Measurements from ENCODE around the gene KCNJ16. TPM values are rescaled to one million over a fixed set of nuclear protein-coding genes. Genes with fewer than 3 reads are reported as not detected.

KCNJ16 gene
- polyA plus RNA-seq, 2 of the 4 experiments (the other 2 are of a cell fraction), result 0.87 to 1.6 TPM

- no peaks in the 10 kb centered on the region for H3K9me3 ChIP-seq
- no peak for DNase-seq (ENCODE audit: low read depth in 1 of 2, low spot score in 1 of 2)
- ATAC-seq, result no peak
- FAIRE-seq, result no peak
- no peak overlapping the region for H3K27ac ChIP-seq
- WGBS (ENCODE audit: missing lambda C conversion rate), result 16% methylated on average over 2 of the region's 2 CpGs
- H3K4me3 ChIP-seq, result no peak overlapping the region
- H3K4me2 ChIP-seq, result no peak overlapping the region
- TF ChIP-seq FOXS1 (CRISPR knock-in tag; IDR thresholded peaks at IDR 0.05) (no peak), RAD21 (conservative IDR thresholded peaks at IDR 0.05 in 1 of 2, IDR thresholded peaks at IDR 0.05 in 1 of 2) (no peak), RFX5 (IDR thresholded peaks at IDR 0.05) (no peak), ZNF302 (CRISPR knock-in tag; IDR thresholded peaks at IDR 0.05) (no peak), RCOR1 (IDR thresholded peaks at IDR 0.05; ENCODE audit: low read depth, low read length) (no peak), CEBPB (IDR thresholded peaks at IDR 0.05) (no peak), POLR2A (IDR thresholded peaks at IDR 0.05; ENCODE audit: low read length) (no peak), JUNB (IDR thresholded peaks at IDR 0.05) (no peak), ESRRA (IDR thresholded peaks at IDR 0.05; ENCODE audit: borderline replicate concordance, low read length) (no peak)
- no peaks in the 10 kb centered on the region for H3K4me1 ChIP-seq
- ChIA-PET POLR2A (no interaction called here), CTCF (interaction anchor here (1.1 kb wide), 1 partner anchor 13 kb away, joined by 3 read pairs; no protein-coding TSS in a partner anchor)
Observed at GRCh38 chr17:70098030-70098429, 23.0 kb downstream of the KCNJ16 start.

- H3K4me2 ChIP-seq, result no peak overlapping the region
- POLR2A ChIA-PET, result no interaction called here
- H3K4me1 ChIP-seq, result no peaks in the 10 kb centered on the region
- TF ChIP-seq BCL3 (IDR thresholded peaks at IDR 0.05), result no peak
- TF ChIP-seq RFX5 (IDR thresholded peaks at IDR 0.05), result no peak
- peak; percentile 90 for TF ChIP-seq MAFK (IDR thresholded peaks at IDR 0.05; ENCODE audit: partially characterized antibody)
- FAIRE-seq (no peak), ATAC-seq (no peak), DNase-seq (ENCODE audit: low read depth in 1 of 2, low spot score in 1 of 2) (no peak)
- no peak overlapping the region for H3K27ac ChIP-seq
- 74% methylated on average over 3 of the region's 3 CpGs for WGBS (ENCODE audit: missing lambda C conversion rate)
- H3K4me3 ChIP-seq, result no peak overlapping the region
- CTCF ChIA-PET, result no interaction called here
- no peaks in the 10 kb centered on the region for H3K9me3 ChIP-seq
Observed at GRCh38 chr17:70099294-70099693, 24.3 kb downstream of the KCNJ16 start.

GRCh38 chr17:70099884-70100283 is 24.9 kb downstream of the KCNJ16 start:
- POLR2A ChIA-PET, result no interaction called here
- TF ChIP-seq POLR2A (IDR thresholded peaks at IDR 0.05; ENCODE audit: low read length) (no peak), ZNF302 (CRISPR knock-in tag; IDR thresholded peaks at IDR 0.05) (no peak), MYC (IDR thresholded peaks at IDR 0.05; ENCODE audit: borderline replicate concordance, low read length) (no peak), ZSCAN20 (CRISPR knock-in tag; IDR thresholded peaks at IDR 0.05) (no peak), E2F6 (IDR thresholded peaks at IDR 0.05; ENCODE audit: borderline replicate concordance, low read depth) (no peak), CHD4 (IDR thresholded peaks at IDR 0.05; ENCODE audit: borderline replicate concordance) (no peak), RARB (CRISPR knock-in tag; IDR thresholded peaks at IDR 0.05) (no peak), KDM5A (IDR thresholded peaks at IDR 0.05) (no peak)
- no peak overlapping the region for H3K27ac ChIP-seq
- 68% methylated on average over 5 of the region's 5 CpGs for WGBS (ENCODE audit: missing lambda C conversion rate)
- CTCF ChIA-PET, result interaction anchor here (1.2 to 1.4 kb wide), 2 partner anchors 11 to 12 kb away, joined by 3 read pairs; no protein-coding TSS in a partner anchor
- ATAC-seq (no peak), DNase-seq (ENCODE audit: low read depth in 1 of 2, low spot score in 1 of 2) (no peak), FAIRE-seq (no peak)
- no peaks in the 10 kb centered on the region for H3K9me3 ChIP-seq
- no peak overlapping the region for H3K4me3 ChIP-seq
- H3K4me1 ChIP-seq, result no peaks in the 10 kb centered on the region
- H3K4me2 ChIP-seq, result no peak overlapping the region

- Histone ChIP-seq H3K4me1 (no peaks in the 10 kb centered on the region), H3K4me2 (no peak overlapping the region), H3K4me3 (no peak overlapping the region), H3K9me3 (no peaks in the 10 kb centered on the region), H3K27ac (no peak overlapping the region)
- peak in 1 of 2 experiments; percentile 9 for DNase-seq (ENCODE audit: low read depth in 1 of 2, low spot score in 1 of 2)
- CTCF ChIA-PET, result interaction anchor here (0.7 to 1.4 kb wide), 4 partner anchors 10 to 492 kb away, joined by 3 read pairs; no protein-coding TSS in a partner anchor
- FAIRE-seq, result no peak
- peak in 1 of 2 experiments; percentile 34; a peak in 1 of 6 replicates for ATAC-seq
- 81% methylated on average over 1 of the region's 1 CpG for WGBS (ENCODE audit: missing lambda C conversion rate)
- POLR2A ChIA-PET, result no interaction called here
- TF ChIP-seq E2F6 (IDR thresholded peaks at IDR 0.05; ENCODE audit: borderline replicate concordance, low read depth) (no peak), PBX3 (IDR thresholded peaks at IDR 0.05) (no peak), CTCF (IDR thresholded peaks at IDR 0.05) (peak; percentile 31; the same call in 1 of the 3 replicates), CBX2 (IDR thresholded peaks at IDR 0.05; ENCODE audit: borderline replicate concordance, low read depth) (no peak), FOSL2 (IDR thresholded peaks at IDR 0.05) (no peak), FOSL2 (CRISPR knock-in tag; IDR thresholded peaks at IDR 0.05) (no peak)
Observed at GRCh38 chr17:70100983-70101382, 26.0 kb downstream of the KCNJ16 start.

Measured in A549 (cell line).